Endothelial cell of umbilical vein (primary cell): Measurements from ENCODE around the gene MACROD2. TPM values are rescaled to one million over a fixed set of nuclear protein-coding genes. Genes with fewer than 3 reads are reported as not detected.

ENCODE experiments used
- BruUV-seq: library from RNA; stranded (reverse); fragments of 400-500 nt; replicated peaks from 2 replicates; lab custom pipeline; 2021; lab: Mats Ljungman, UMichigan
- CTCF ChIA-PET: fragments of 300-600, 350-600 bp; sonication (Branson Sonifier 250); formaldehyde crosslinking; loops from one replicate; lab custom pipeline; 2021; ENCODE audit warnings: antibody characterized with exemption, inconsistent platforms; lab: Charles Lee
- POLR2A ChIA-PET: fragments of 300-600, 350-600 bp; sonication (Branson Sonifier 250); formaldehyde crosslinking; loops from one replicate; lab custom pipeline; 2021; ENCODE audit warnings: antibody characterized with exemption, inconsistent platforms; lab: Charles Lee
- DNase-seq: peaks from one replicate; pipeline ENCODE4 v3.0.0-alpha.2; 2011; ENCODE audit warnings: low read depth, low spot score
- FAIRE-seq: peaks from 2 replicates; lab custom pipeline; 2011; peaks lifted over from hg19 to GRCh38; lab: Jason Lieb, UNC
- H2AFZ ChIP-seq: 2 replicates; pipeline ENCODE4 v1.6.0; 2012; ENCODE audit warnings: low read depth, low read length, control low read depth, inconsistent platforms
- H3K27ac ChIP-seq: 2 replicates; pipeline ENCODE4 v1.5.1; 2011; ENCODE audit warnings: low read depth, mild to moderate bottlenecking, control low read depth, low read length, moderate library complexity; ENCODE audit not compliant: insufficient read depth
- H3K27me3 ChIP-seq, 2 experiments: 2 replicates each; pipeline versions ENCODE4 v1.6.0 to v1.6.1; 2011; ENCODE audit warnings: low read length in 2 of 2, mixed read lengths in 1 of 2; ENCODE audit not compliant: control insufficient read depth in 2 of 2, insufficient read depth in 2 of 2
- H3K36me3 ChIP-seq, 2 experiments: 2 replicates in 1 of 2; 3 replicates in 1 of 2; pipeline ENCODE4 v1.5.1; 2011; ENCODE audit warnings: low read length in 2 of 2, mild to moderate bottlenecking in 1 of 2, moderate library complexity in 1 of 2; ENCODE audit not compliant: control insufficient read depth in 2 of 2, insufficient read depth in 2 of 2; ENCODE audit errors: extremely low read depth in 1 of 2
- H3K4me1 ChIP-seq: 3 replicates; pipeline ENCODE4 v1.5.1; 2011; ENCODE audit warnings: mild to moderate bottlenecking, low read length; ENCODE audit not compliant: control insufficient read depth, insufficient read depth; ENCODE audit errors: extremely low read depth
- H3K4me2 ChIP-seq: 2 replicates; pipeline ENCODE4 v1.6.1; 2011; ENCODE audit warnings: low read length, control low read depth, mixed read lengths; ENCODE audit not compliant: insufficient read depth
- H3K4me3 ChIP-seq, 3 experiments: fragments of 200-600 bp in 1 of 3; sonication (generic), shearing (Covaris generic) in 1 of 3; replicated peaks in 1 of 3; 2 replicates each; pipeline ENCODE4 v1.5.1; 2011 to 2016; ENCODE audit warnings: control low read depth in 3 of 3, low read length in 3 of 3, mild to moderate bottlenecking in 2 of 3, inconsistent platforms in 1 of 3, low read depth in 1 of 3, moderate library complexity in 1 of 3; ENCODE audit not compliant: insufficient read depth in 1 of 3
- H3K79me2 ChIP-seq: 2 replicates; pipeline ENCODE4 v1.6.0; 2012; ENCODE audit warnings: low read length, inconsistent platforms; ENCODE audit not compliant: control insufficient read depth, insufficient read depth
- H3K9ac ChIP-seq: replicated peaks from 2 replicates; pipeline ENCODE3; 2011; ENCODE audit warnings: low read length, control low read depth; ENCODE audit not compliant: insufficient read depth; ENCODE audit errors: extremely low read depth
- H3K9me1 ChIP-seq: replicated peaks from 3 replicates; pipeline ENCODE4 v1.6.0; 2011; ENCODE audit warnings: mild to moderate bottlenecking, low read length; ENCODE audit not compliant: control insufficient read depth, insufficient read depth; ENCODE audit errors: extremely low read depth
- H3K9me3 ChIP-seq: replicated peaks from 2 replicates; pipeline ENCODE4 v1.5.1; 2012; ENCODE audit warnings: low read length, inconsistent platforms; ENCODE audit not compliant: control insufficient read depth, insufficient read depth
- H4K20me1 ChIP-seq: replicated peaks from 2 replicates; pipeline ENCODE3; 2011; ENCODE audit warnings: mild to moderate bottlenecking, low read length; ENCODE audit not compliant: control insufficient read depth, insufficient read depth; ENCODE audit errors: extremely low read depth
- CTCF ChIP-seq, 2 donors: IDR thresholded peaks; 1 replicate in 1 of 2; 2 replicates in 1 of 2; pipeline ENCODE4 v1.5.1; 2011; ENCODE audit warnings: low read length in 2 of 2, mild to moderate bottlenecking in 2 of 2, moderate library complexity in 2 of 2, control low read depth in 1 of 2, inconsistent platforms in 1 of 2, low read depth in 1 of 2; ENCODE audit not compliant: insufficient read depth in 1 of 2; ENCODE audit errors: extremely low read depth in 1 of 2
- EZH2 ChIP-seq: IDR thresholded peaks from 2 replicates; pipeline ENCODE4 v1.6.1; 2012; ENCODE audit warnings: borderline replicate concordance, low read depth, mild to moderate bottlenecking, moderate library complexity, low read length, inconsistent platforms; ENCODE audit not compliant: severe bottlenecking
- FOS ChIP-seq: IDR thresholded peaks from 2 replicates; pipeline ENCODE4 v1.6.1; 2011; ENCODE audit warnings: mild to moderate bottlenecking, low read length, moderate library complexity, borderline replicate concordance; ENCODE audit not compliant: insufficient read depth
- GATA2 ChIP-seq: IDR thresholded peaks from 2 replicates; pipeline ENCODE4 v1.7.0; 2011; ENCODE audit warnings: low read depth, mild to moderate bottlenecking, moderate library complexity, mixed read lengths, low read length; ENCODE audit not compliant: insufficient read length, insufficient read depth
- JUN ChIP-seq: IDR thresholded peaks from 2 replicates; pipeline ENCODE4 v1.6.1; 2011; ENCODE audit warnings: borderline replicate concordance, low read depth; ENCODE audit not compliant: insufficient read length, insufficient read depth
- MAX ChIP-seq: IDR thresholded peaks from 2 replicates; pipeline ENCODE4 v1.6.1; 2011; ENCODE audit not compliant: insufficient read depth, insufficient read length
- MYC ChIP-seq: IDR thresholded peaks from one replicate; pipeline ENCODE4 v1.6.1; 2011; ENCODE audit warnings: mild to moderate bottlenecking, low read depth, low read length
- POLR2A ChIP-seq: IDR thresholded peaks from 2 replicates; pipeline ENCODE4 v1.6.1; 2012; ENCODE audit warnings: low read depth, mild to moderate bottlenecking, control low read depth, low read length
- POLR2AphosphoS5 ChIP-seq: IDR thresholded peaks from 2 replicates; pipeline ENCODE4 v1.6.1; 2012; ENCODE audit warnings: low read depth, mild to moderate bottlenecking, control low read depth, low read length, moderate library complexity; ENCODE audit not compliant: insufficient read depth
- dilution Hi-C: fragments of 300-500 bp; cut with MboI; formaldehyde crosslinking; loops from one replicate; pipeline ENCODE4 v1.15.0; 2019; ENCODE audit warnings: low sequenced_read_pairs; ENCODE audit not compliant: extremely low pct_ligation_motif_present
- intact Hi-C: fragments of 100-400 bp; cut with micrococcal nuclease; formaldehyde crosslinking; loops from one replicate; pipeline ENCODE4 v1.10.0; 2022
- polyA plus RNA-seq, 4 experiments: library from polyadenylated mRNA; depleted of rRNA in 3 of 4; stranded (reverse) in 3 of 4; unstranded in 1 of 4; fragments of >200 nt; gene quantifications; 2 replicates each; pipeline versions ENCODE4 v1.2.1 to v1.2.3, GENCODE V29; 2011 to 2012; ENCODE audit warnings: missing spikeins in 1 of 4
- total RNA-seq: library from RNA; stranded (reverse); gene quantifications from 2 replicates; pipeline ENCODE4 v1.2.3, GENCODE V29; 2021

MACROD2 gene
- total and polyA plus RNA-seq, 2 donors (not counting 3 experiments of a cell fraction or from before 2014, with no cell fraction given): 0.11 to 0.73 TPM

GRCh38 chr20:15942130-15942529 lies 1946.8 kb downstream of the MACROD2 start:
- no peaks in the 10 kb centered on the region for H3K9me3 ChIP-seq
- H3K4me3 ChIP-seq: no peak overlapping the region
- H2AFZ ChIP-seq: no peak overlapping the region
- H3K4me1 ChIP-seq: no peaks in the 10 kb centered on the region
- H3K36me3 ChIP-seq: no peaks in the 10 kb centered on the region
- no peak overlapping the region for H3K4me2 ChIP-seq
- POLR2A ChIA-PET: no interaction called here
- BruUV-seq: no TSS peak
- no peak overlapping the region for H3K27ac ChIP-seq
- dilution Hi-C loops: no loop called here
- no peaks in the 10 kb centered on the region for H3K27me3 ChIP-seq
- TF ChIP-seq POLR2A: no peak
- TF ChIP-seq POLR2AphosphoS5: no peak
- TF ChIP-seq FOS: no peak
- no peak for TF ChIP-seq GATA2
- TF ChIP-seq EZH2: no peak
- TF ChIP-seq CTCF (IDR thresholded peaks at IDR 0.05; ENCODE audit: extremely low read depth in 1 of 2, insufficient read depth in 1 of 2, low read depth in 1 of 2, low read length in 2 of 2): no peak
- TF ChIP-seq JUN: no peak
- TF ChIP-seq MYC: no peak
- TF ChIP-seq MAX: no peak
- no peaks in the 10 kb centered on the region for H4K20me1 ChIP-seq
- no peak for DNase-seq
- no peaks in the 10 kb centered on the region for H3K79me2 ChIP-seq
- intact Hi-C loops: no loop called here
- FAIRE-seq: no peak
- CTCF ChIA-PET: no interaction called here
- H3K9ac ChIP-seq: no peak overlapping the region
- no peaks in the 10 kb centered on the region for H3K9me1 ChIP-seq
